T-helper 22 cell (primary cell): ENCODE measurements around the gene CLEC4F.

Experiments used
- DNase-seq: peaks from one replicate; pipeline ENCODE4 v3.0.0-alpha.2; 2020; ENCODE audit warnings: low read depth

Gene CLEC4F, protein sequence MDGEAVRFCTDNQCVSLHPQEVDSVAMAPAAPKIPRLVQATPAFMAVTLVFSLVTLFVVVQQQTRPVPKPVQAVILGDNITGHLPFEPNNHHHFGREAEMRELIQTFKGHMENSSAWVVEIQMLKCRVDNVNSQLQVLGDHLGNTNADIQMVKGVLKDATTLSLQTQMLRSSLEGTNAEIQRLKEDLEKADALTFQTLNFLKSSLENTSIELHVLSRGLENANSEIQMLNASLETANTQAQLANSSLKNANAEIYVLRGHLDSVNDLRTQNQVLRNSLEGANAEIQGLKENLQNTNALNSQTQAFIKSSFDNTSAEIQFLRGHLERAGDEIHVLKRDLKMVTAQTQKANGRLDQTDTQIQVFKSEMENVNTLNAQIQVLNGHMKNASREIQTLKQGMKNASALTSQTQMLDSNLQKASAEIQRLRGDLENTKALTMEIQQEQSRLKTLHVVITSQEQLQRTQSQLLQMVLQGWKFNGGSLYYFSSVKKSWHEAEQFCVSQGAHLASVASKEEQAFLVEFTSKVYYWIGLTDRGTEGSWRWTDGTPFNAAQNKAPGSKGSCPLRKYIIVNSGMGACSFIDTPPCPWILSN

DNA sequence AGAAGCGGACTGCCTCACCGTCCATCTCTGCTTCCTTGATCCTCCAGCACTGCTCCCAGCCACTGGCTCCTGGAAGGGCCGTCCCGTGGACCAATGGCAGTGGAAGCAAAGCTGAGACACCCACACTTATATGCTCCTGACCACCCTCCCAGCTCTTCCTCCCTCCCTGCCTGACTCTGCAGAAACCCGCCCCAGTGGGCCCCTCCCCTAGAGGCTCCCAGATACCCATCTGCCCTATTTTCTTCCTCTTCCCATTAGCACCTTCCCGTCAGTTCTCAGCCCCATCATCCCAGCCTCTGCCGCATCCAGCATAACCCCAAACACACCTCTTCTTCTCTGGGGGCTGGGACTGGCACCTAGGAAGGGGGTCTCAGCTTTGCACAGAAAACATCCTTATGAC is at the start of gene CLEC4F:
CLEC4F (minus strand) TSS at position 101 of the 400 bp plus-strand sequence; CDS start at position 25, 76 bp downstream.
- no peak for DNase-seq

DNA sequence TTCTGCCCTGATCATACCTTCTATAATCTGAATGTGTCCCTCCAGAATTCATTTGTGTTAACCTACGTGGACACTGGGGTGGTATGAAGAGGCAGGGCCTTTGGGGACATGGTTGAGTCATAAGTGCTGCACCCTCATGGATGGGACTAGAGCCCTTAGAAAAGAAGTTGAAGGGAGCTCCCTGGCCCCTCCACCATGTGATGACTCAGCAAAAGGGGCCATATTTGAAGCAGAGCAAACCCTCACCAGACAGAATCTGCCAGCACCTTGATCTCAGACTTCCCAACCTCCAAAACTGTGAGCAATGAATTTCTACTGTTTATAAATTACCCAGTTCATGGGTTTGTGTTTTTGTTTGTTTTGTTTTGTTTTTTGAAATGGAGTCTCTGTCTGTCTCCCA is 48.6 kb upstream of the CLEC4F start:
- DNase-seq, result no peak

DNA sequence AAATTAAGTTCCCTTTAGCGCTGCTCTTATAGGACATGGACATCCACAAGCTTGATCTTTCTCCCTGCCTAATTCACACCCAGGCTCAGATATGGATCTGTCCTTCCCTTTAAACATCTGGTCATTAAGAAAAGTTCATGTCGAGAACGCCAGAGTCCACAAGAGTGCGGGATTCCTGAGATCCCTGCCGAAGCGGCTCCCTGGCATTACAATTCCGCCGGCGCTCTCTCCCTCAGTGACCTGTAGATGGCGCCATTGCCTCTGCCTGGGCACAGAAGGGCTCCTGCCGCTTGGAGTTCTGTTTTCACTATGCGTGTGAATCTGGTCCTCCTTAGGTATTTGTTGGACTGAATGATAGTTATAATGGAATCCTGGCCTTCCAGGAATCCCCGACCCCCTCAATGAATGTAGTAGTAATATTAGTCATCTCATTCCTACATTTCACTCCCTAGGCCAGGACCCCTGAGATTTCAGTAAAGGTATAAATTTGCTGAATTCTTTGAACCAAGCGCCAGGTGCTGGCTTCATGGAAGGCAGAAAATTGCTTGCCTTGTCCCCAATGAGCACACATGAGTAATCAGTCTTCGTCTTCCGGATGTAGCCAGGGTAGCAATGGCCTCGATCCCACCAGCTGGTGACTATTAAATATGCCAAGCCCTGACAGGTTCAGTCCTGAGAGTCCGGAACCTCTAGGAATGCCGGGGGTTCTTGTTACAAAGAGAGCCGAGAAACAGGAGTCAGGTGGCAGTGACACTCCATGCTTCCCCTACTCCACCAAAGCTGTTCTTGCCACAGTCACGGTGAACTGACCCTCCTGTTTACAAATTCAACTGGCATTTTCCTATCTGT is 41.6 kb upstream of the CLEC4F start:
- peak; percentile 19 for DNase-seq

DNA sequence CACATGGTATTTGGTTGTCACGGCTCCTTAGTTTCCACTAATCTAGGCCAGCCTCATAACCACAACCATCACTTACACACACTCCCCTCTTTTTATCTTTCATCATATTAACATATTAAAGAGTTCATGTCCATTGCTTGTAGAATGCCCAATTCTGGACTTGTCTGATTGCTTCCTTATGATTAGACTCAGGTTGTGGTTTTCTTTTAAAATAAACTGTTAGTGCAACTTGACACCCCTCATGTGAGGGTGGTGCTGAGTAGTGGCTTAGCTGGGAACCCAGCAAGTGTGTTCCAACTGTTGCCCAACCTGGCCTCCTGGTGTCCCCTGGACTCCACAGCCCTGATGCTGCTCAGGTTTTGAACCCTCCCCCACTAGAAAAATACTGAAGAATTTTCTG is 35.3 kb upstream of the CLEC4F start:
- no peak for DNase-seq

DNA sequence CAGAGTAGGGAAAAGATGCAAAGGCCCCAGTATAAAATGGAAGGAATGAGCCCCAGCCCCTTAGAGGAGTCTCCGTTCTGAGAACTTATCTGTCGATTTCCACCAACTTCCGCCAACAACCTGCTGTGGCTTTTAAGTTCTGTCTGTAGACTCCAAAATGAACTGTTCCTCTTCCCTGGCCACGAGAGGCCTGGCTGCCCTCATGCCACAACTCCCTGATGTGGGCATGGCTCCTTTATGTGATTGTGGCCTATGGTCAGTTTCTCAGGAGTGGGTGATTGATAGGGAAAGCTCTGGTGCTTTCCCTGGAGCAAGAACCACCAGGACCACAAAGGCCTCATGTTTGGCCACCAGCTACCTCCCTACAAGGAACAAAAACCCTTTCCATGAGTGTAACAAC is 34.0 kb upstream of the CLEC4F start:
- DNase-seq, result no peak

DNA sequence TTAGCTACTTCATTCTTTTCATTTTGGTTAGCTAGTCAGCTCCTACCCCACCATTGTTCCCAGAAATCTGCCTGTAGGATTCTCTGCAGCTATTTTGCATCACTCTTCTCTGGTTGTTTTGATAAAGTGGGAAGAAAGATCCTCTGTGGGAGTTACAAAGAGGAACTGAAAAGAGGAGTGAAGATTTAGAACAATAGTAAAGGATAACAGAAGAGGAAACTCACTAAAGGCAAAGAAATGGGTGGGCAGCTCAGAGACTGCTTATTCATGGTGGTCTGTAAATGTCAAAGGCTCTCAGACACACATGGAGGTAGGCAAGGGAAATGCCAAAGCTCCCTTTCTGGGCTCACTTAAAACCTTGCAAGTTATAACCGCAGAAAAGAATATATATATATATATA is 32.4 kb upstream of the CLEC4F start:
- no peak for DNase-seq

DNA sequence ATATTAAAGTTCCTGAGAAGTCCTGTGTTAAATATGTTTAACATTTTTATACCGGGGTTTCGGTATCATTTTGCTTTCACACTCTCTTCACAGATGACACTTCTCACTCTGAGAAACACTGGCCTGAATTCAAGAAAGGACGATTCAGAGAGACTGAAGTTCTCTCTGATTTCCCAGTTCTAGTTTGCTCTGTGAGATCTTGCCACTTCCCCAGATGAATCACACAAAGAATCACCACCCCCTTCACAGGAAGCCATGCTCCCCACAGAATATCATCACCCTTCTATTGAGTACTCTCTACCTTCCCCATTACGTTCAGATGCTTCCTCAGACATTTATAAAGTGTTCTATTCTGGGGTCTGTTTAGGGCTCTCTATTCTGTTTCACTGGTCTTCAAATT is 31.3 kb upstream of the CLEC4F start:
- no peak for DNase-seq

DNA sequence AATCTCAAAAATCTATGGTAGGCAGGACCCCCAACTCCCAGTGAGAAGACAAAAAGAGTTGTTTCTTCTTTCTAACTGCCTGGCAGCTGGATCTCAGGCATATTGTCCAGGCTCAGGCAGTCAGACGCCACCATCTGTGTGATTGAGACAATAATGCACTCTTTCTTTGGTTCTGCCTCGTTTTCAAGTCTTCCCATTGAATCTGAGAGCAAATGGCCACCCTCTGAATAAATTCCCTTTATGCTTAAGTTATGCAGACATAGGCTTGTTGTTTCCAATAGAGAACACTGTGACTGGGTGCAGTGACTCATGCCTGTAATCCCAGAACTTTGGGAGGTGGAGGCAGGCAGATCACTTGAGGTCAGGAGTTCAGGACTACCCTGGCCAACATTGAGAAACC is 30.5 kb upstream of the CLEC4F start:
- DNase-seq, result no peak

DNA sequence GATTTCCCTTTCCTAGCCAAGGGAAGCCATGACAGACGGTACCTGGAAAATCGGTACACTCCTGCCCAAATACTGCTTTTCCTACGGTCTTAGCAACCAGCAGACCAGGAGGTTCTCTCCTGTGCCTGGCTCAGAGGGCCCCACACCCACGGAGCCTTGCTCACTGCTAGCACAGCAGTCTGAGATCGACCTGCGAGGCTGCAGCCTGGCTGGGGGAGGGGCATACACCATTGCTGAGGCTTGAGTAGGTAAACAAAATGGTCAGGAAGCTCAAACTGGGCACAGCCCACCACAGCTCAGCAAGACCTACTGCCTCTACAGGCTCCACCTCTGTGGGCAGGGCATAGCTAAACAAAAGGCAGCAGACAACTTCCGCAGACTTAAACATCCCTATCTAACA is 22.0 kb upstream of the CLEC4F start:
- no peak for DNase-seq

DNA sequence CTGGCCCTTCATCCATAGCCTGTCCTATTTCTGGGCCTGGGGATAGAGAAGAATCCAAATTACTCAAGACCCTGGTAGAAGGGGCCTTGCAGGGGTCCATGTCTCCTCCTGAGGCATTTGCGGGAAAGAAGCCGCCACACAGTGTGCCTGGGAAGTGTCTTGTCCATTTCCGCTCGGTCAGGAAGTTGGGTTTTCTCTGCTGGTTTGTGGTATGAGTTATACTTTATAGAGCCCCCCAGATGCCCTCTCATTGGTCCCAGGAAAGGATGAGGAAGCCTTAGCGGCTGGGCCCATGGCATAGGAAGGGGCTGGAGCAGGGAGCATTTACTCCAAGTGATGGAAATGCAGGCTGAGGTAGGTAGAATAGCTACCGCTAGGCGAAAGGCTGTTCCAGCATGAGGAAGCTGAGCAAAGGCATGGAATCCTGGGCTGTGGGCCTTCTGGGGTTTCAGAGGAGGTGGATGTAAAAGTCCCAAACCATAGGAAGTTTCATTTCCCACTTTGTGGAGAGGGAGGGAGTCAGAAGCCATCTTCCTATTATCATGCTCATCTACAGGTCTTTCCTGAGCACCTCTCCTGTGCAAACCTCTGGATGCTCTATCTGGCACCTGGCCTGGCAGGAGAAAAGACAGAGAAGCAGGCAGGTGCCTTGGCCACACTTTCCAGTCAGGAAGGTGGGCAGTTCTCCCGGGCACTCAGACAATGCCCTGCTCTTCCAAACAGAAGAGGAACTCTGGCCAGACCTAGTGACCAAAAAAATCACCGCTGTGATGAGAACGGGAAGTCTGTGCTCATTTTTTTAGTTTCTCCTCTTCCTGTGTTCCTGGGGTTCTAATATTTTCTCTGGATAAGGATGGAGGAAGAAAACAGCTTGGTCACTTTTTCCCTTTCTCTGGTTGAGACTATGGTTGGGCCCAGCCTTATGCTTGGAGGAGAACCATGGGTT is 17.9 kb upstream of the CLEC4F start:
- DNase-seq, result no peak

DNA sequence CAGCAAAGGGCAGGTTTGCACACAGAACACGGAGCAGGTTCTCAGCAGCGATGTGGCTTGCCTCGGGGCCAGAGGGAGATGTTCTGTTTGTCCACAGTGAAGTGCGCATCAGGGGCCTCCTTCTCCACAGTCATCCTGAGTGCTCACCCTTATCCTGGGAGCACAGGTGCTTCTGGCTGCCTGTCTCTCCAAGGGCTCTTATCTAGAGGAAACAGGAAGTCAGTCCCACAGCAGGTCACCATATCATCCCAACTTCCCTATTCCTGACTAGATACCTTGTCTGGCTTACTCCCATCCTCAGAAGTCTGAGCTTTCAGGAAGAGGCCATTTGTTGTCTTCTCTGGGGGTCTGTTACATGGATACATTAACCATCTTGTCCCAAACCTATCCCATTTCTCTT is 15.2 kb upstream of the CLEC4F start, which contains the start of gene CD207:
CD207 (minus strand) TSS at position 174 of the 400 bp plus-strand sequence; CDS start at position 134, 40 bp downstream.
- no peak for DNase-seq

DNA sequence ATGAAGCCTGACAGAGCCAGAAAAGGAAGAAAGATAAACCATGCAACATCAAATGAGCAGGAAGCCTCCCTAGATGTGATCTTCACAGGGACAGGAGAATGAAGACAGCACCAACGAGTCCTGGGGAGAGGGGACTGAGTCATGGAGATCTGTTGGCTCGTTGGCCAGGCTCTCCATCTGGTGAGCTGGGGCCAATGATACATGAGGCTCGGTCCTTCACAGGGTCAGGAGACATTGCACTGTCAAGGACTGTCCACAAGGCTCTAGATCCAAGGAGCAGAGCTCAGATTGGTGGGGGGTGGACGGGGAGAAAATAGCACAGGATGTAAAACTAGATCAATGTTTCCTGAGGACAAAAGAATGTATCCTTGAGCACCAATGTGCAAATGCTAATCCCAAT is 14.5 kb upstream of the CLEC4F start:
- no peak for DNase-seq

DNA sequence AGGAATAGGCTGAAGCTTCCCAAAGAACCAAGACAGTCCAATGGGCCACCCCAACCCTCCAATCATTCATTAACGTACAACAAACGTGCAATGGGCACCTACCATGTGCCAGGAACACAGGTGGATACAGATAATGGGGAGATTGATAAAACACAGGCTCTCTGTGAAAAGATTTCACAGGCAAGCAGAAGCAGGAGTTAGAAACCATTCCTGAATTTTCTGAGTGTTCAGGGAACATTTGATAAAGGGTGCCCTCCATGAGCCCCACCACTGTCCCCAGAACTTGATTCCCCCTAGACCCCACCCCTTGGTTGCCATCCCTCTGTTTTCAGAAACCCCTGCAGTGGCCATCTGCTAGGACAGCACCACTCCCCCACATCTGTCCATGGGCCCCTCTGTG is 13.7 kb upstream of the CLEC4F start:
- DNase-seq, result no peak

DNA sequence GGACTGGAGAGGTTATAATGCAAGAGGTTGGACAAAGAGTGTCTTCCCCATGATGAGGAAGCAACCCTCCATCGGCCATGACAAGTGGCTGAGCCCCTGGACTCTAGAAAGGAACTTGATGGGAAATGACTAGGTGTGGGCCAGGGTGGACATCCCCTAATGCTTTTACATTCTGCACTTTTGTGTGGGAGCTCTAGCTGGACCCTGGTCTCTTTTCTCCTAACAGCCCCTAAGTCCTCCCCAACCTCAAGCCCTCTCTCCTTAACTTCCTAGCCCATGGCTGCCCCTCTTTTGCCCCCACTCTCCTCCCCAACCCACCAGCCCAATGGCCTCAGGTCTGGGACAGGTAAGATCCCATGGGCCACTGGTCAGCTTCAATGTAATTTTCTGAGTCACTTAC is 12.8 kb upstream of the CLEC4F start:
- DNase-seq, result no peak

DNA sequence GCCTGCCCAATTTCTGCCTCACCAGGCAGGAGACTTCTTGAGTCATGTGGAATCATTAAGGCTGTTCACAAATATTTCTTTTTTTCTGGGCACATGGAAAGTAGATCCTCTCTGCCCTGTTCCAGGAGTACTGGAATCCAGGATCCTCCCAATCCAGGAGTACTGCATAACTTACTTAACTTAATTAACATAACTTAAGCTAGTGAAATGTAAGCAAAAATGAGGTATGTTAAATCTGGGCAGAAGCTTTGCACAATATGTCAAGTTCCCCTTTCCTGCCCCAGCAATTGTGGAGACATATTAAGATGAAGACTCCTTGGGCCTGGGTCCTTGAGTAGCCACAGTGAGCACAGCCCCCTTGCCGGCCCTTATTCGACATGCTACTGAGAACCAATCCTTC is 12.0 kb upstream of the CLEC4F start:
- DNase-seq, result no peak

DNA sequence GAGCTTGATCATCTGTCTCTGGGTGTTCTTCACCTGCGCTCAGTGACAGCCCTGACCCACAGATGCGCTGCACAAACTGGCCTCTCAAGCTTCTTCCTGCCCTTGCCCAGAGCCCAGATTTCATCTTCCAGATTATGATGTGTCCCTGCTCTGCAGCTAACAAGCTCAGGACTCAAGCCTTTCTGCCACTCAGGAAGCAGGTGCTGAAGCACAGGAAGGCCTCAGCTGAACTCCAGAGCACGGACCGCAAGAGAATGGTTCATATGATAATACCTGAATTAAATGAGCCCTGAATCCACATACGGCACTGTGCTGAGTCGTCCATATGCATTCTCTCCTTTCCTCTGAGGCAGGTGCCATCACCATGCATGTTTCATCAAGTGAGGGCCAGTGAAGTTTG is 11.5 kb upstream of the CLEC4F start:
- DNase-seq, result no peak

DNA sequence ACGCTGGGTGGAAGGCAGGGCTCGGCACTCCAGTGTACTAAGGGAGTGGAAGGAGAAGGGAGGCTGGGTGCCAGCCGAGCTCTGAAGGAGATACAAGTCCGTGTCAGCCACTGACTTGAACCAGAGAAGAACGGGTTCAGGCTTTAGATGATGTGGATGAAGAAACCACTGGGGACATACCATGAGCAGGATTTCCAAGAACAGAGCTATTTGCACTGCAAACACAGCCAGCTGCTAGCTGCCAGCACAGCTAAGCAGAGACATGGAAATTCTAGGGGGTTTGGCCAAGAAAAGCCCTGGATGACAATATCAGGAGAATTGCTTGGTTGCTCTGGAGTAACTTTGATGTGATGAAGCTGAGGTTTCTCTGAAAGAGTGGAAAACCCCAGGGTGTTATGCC is 10.0 kb upstream of the CLEC4F start:
- DNase-seq, result no peak

DNA sequence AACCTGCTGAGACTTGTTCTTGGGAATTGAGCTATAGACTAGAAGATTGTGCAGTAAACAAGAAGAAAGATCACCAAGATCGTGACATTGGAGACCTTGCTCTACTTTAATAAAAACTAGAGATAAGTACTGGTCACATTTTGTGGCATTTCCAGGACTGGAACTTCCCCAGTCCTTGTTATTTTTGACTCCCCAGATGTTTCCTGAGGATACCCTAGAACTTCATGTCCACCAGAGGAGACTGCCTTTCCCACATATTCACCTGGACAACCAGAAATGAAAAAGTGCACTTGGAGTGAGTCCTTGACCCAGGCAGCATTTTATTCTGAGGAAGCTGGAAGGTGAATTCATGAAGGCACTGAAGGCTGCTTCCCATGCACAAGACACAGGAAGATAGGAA is 9.5 kb upstream of the CLEC4F start:
- no peak for DNase-seq

DNA sequence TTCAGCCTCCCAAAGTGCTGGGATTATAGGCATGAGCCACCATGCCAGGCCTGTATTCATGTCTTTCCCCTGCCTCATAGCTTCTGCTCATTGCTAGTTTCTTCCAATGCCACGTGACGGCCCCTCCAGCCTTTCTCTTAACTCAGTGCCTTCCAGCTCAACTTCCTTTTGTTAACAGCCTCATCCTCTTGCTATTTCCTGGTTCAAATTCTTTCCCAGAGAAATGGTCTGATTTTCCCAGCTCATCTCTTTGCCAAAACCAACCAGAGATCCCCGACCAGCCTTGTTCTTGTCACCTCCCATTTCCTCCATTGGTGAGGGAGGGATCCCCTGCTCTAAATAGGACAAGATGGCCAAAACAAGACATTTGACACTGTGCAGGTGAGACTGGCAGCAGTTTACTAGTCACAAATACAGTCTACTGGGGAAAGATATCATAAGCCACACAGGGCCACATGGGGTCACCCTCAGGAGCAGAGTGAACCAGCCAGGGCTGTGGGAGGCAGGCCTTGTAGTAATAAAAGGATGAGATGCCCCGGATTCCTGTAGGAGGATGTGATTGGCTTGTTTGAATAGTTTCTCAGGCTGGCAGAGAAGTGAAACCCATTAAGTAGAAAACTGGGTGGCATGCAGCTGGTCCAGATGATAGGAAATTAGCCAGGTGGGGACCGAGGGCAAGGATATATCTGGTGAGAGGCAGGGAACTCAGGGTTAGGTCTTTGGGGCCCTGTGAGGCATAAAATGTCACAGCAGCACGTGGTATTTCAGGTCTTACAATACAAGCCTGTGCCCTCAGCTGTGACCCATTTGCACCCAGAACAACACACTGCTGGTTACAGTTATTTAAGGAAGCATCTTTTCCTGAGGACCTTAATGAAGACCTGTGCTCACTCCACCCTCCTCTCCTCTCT is 8.8 kb upstream of the CLEC4F start:
- no peak for DNase-seq

DNA sequence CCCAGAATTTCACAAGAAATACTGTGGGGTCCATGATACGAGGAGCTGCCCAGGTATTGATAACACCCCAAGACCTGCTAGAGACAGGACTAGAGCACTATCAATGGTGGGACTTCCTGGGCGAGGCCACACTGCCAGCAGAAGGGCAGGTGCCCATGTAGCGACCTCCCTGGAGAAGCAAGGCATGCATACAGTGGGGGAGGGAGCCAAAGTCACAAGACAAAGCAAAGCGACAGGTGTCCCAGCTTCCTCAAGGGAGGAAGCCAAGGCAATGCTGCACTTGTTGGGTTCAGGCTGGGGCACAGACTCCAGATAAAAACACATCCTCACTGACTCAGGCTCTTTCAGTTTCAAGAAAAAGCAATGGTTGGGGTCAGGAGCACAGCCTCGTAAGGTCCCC is 7.7 kb upstream of the CLEC4F start:
- no peak for DNase-seq

DNA sequence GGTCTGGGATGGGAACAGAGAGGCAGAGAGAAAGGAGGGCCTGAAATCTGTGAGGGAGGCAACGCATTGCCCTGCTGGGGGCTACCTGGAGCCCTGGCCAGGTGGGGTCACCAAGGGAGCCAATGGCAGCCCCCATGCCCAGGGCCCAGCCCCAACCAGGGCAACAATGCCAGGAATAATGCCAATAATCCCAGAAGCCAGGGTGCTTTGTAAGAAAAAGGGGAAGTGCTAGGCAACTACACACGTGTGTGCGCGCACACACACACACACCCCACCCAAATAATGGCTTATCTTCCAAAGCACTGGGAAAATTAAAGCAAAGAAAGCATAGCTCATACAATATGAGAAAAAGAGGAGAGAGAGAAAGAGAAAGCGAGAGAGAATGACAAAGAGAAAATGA is 7.0 kb upstream of the CLEC4F start:
- DNase-seq, result no peak
